Measurements from ENCODE around the gene LAMA2.

The LAMA2 gene

GRCh38 chr6:129188306-129188705 is 305.4 kb downstream of the LAMA2 start:
- Histone ChIP-seq H3K4me3 (no peak overlapping the region), H3K27ac (no peak overlapping the region)
- DNase-seq (ENCODE audit: low spot score): no peak
- no peak for TF ChIP-seq CTCF (IDR thresholded peaks at IDR 0.05)

- Histone ChIP-seq H3K4me3 (no peak overlapping the region), H3K27ac (no peak overlapping the region)
- TF ChIP-seq CTCF (IDR thresholded peaks at IDR 0.05): no peak
- DNase-seq (ENCODE audit: low spot score): no peak
Measured at GRCh38 chr6:129188795-129189194, 305.9 kb downstream of the LAMA2 start.

GRCh38 chr6:129189266-129189665 is 306.3 kb downstream of the LAMA2 start:
- no peak overlapping the region for H3K27ac ChIP-seq
- no peak for TF ChIP-seq CTCF (IDR thresholded peaks at IDR 0.05)
- no peak overlapping the region for H3K4me3 ChIP-seq
- no peak for DNase-seq (ENCODE audit: low spot score)

GRCh38 chr6:129191235-129191634 is 308.3 kb downstream of the LAMA2 start:
- TF ChIP-seq CTCF (IDR thresholded peaks at IDR 0.05): no peak
- no peak for DNase-seq (ENCODE audit: low spot score)
- Histone ChIP-seq H3K27ac (no peak overlapping the region), H3K4me3 (no peak overlapping the region)

GRCh38 chr6:129192458-129192989 is 309.6 kb downstream of the LAMA2 start:
- TF ChIP-seq CTCF (IDR thresholded peaks at IDR 0.05): no peak
- no peak for DNase-seq (ENCODE audit: low spot score)
- H3K27ac ChIP-seq: no peak overlapping the region
- no peak overlapping the region for H3K4me3 ChIP-seq

- no peak overlapping the region for H3K27ac ChIP-seq
- no peak for DNase-seq (ENCODE audit: low spot score)
- no peak for TF ChIP-seq CTCF (IDR thresholded peaks at IDR 0.05)
- no peak overlapping the region for H3K4me3 ChIP-seq
Measured at GRCh38 chr6:129194306-129194941, 311.5 kb downstream of the LAMA2 start.

GRCh38 chr6:129195161-129195560 is 312.2 kb downstream of the LAMA2 start:
- no peak for TF ChIP-seq CTCF (IDR thresholded peaks at IDR 0.05)
- Histone ChIP-seq H3K4me3 (no peak overlapping the region), H3K27ac (no peak overlapping the region)
- no peak for DNase-seq (ENCODE audit: low spot score)

Measured in coronary artery (tissue), 2 donors.